Hippocampal formation (tissue), 2 donors: Measurements from ENCODE around the gene CLMP.
"Not testable (repeated sequence)": the region's sequence is repeated elsewhere in the genome, so short reads cannot be mapped to it uniquely, and the experiment has no call there.

Experiments
- DNase-seq, 2 donors: peaks; one replicate each; lab custom pipeline; 2025; lab: John Stamatoyannopoulos, UW

Gene CLMP

DNA sequence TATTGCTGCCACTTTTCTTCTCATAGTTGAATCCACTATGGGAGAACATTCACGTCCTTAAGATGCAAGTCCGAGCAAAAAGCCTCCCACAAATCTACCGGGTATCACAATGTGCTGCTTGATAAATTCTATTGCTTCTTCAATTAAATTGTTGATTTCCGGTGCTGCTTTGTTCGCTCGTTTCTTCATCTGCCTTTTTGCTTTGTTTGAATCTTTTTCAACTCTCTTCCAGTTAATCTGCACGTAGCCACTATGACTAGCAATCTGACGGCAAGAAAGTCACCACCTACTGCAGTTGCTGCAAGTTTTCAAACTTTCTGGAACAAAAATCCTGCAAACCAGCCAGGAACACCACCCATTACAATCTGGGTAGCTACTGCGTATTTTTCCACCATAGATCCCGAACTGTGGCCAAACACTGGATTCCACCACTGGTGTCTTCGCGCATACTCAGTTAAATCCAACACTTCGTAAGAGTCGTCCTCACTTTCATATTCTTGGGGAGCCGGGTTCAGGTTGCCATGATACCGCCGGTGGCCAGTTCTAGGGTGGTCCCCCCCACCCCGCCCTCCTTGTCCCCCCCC lies 59.1 kb downstream of the CLMP start:
- no peak for DNase-seq

DNA sequence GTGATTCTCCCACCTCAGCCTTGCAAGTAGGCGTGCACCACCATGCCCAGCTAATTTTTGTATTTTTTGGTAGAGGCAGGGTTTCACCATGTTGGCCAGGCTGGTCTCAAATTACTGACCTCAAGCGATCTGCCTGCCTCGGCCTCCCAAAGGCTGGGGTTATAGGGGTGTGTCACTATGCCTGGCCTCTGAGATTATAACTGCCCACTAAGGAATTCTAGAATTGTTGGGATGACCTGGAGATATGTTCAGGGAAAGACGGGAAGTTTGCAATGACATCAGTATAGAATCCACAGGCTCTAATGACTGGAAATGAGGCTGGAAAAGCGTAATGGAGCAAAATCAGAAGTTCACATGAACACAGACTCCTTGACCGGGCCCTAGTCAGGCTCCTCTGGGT lies 62.2 kb downstream of the CLMP start:
- DNase-seq, result no peak

DNA sequence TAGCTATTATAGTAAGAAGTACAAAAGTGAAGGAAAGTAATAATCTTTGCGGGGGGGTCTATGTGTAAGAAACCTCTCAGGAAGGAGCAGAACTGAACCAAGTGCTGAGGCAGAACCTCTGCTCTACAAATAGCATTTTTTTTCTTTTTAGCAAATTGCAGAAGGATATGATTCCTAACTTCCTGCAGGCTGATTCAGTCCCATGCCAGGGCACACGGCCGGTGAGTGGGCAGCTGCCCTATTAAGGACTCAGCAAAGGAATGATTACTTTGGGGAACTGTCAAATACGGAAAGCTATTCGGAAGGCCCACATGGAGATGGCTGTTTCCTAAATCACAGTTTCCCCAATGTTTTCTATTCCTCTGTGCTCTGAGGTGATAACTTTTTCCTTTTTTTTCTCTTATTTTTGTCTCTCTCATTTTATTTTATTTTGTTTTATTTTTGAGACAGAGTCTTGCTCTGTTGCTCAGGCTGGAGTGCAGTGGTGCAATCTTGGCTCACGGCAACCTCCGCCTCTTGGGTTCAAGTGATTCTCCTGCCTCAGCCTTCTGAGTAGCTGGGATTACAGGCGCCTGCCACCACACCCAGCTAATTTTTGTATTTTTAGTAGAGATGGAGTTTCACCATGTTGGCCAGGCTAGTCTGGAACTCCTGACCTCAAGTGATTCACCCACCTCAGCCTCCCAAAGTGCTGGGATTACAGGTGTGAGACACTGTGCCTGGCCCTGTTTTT lies 62.8 kb downstream of the CLMP start:
- DNase-seq, result not testable (repeated sequence)

DNA sequence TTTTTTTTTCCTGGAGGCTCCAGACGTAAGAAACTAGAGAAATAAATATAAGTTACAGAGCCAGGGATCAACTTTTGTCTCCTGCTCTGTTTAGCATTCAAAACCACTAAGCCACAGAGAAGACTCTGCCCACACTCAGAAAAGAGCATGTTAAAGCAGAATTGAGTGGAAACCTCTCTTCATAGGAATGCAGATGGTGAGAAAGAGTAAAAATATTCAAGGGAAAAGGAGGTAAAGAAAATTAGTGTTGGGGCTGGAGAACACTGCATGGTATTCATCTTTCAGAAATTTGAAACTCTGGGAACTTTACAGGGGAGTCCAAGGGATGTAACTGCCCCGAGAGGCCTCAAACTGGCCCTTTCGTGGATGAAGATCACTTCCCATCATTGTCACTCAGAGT lies 65.1 kb downstream of the CLMP start:
- no peak for DNase-seq

DNA sequence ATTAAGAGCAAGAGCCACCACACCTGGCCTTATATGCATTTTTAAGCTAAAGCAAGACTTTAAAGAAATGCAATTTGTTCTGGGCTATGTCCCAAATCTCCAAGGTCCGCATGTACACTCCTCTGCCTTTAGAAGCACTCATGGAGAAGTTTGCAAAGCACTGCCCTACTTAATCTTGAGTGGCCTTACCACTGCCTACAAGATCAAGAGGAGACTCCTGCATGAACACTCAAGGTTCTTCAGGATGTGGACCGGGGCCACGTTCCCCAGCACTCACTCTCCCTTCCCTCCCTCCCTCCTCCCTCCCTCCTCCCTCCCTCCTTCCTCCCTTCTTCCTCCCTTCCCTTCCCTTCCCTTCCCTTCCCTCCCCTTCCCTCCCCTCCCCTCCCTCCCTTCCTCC lies 69.9 kb downstream of the CLMP start:
- no peak for DNase-seq

DNA sequence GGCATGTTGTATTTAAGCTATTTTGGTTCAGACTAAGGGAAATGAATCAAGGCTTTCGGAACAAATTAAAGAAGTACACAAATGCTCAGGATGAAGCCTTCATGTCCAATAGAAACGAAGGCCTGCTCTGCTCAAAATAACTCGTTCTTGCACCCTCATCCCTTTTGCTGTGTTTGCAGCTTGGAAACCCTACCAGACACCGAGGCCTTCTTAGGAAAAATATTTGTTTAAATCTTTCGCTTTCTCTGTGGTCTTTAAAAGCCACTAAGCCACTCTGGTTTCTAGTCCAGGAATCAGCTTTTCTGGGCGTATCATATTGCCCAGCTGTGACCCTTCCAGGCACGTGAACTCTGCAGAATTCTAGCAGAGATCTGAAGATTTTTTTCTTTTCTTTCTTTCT lies 72.2 kb downstream of the CLMP start:
- no peak for DNase-seq

DNA sequence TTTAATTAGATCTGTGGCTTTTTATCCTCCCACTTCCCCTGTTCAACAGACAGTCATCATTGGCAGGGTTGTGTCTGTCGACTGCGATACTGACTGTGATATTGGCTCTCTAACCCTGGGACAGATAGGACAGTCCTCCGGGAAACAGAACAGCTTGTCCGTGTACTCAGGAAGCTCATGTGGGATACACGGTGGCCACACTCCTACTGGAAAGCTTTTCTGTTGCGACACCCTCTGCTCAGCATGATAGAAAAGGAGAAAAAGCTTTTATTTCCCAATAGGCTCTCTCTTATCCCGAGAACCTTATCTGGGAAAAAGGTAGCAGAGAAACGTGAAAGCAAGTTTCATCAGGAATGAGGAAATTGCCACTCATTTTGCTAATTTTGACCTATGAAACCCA lies 72.7 kb downstream of the CLMP start:
- no peak for DNase-seq

DNA sequence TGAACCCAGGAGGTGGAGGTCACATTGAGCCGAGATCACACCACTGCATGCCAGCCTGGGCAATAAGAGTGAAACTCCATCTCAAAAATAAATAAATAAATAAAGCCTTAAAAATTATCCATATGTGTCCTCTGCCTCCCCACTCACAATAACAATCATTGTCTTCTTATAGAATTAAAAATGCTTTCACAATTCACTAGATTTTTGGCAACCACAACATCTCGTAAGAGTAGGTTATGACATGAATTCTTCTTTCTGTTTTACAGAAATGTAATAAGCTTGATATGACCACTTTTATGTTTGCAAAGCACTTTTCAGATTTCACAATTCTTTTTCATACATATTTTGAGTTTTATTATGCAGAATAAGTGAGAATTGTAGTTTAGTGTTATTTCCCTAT lies 78.6 kb downstream of the CLMP start:
- no peak for DNase-seq

DNA sequence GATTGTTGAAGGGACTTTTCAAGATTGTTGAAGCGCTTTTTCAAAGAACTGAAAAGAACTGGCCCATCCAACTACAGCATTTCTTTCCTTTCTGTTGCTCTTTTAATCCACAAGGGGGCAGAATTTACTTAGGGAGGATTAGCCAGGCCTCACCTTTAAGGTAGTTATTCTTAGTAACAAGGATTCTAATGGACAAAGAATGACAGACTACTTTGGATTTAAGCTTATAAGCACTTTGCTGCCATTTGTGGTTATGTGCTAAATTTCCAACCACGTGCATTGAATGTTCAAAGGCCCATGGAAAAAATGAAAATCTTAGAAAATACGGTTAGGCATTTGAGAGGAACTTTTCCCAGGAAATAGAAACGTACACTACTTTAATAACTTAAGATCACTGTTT lies 83.6 kb downstream of the CLMP start:
- peak in 1 of 2 donors; percentile 54 for DNase-seq

DNA sequence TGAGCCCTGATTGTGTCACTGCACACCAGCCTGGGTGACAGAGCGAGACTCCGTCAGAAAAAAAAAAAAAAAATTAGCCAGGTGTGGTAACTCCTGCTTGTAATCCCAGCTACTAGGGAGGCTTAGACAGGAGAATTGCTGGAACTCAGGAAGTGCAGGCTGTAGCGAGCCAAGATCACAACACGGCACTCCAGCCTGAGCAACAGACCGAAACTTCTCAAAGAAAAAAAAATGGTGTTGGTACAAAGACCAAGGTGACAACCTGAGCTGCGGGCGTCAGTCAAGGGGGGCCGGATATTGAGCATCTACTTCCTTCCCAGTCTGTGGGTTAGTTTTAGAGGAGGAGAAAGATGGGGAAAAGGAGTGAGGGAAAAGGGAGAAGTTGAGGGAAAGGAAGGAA lies 84.7 kb downstream of the CLMP start:
- no peak for DNase-seq

DNA sequence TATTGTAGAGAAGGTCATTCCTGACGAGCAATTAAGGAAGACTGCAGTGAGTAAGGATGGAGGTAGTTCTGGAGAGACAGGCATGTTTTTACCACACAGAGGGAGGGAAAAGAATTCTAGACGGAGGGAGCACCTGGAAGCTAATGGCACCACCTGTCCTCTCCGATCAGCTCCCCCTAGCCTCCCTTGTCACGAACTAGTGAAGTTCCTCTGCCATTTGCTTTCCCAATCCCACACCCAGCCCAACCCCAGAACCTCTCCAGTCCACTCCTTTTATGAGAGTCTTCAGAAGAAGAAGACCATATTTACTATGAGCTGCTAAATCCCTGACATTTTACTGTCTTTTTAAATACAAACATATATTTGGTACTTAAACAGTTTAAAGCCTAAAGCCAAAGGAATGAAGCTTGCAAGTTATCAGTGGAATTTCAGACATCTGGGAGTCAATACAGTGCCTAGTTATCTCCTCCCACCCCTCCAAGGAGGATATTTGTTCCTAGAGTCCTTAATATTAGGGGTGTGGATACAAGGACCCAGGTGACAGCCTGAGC lies 87.0 kb downstream of the CLMP start:
- DNase-seq, result no peak

DNA sequence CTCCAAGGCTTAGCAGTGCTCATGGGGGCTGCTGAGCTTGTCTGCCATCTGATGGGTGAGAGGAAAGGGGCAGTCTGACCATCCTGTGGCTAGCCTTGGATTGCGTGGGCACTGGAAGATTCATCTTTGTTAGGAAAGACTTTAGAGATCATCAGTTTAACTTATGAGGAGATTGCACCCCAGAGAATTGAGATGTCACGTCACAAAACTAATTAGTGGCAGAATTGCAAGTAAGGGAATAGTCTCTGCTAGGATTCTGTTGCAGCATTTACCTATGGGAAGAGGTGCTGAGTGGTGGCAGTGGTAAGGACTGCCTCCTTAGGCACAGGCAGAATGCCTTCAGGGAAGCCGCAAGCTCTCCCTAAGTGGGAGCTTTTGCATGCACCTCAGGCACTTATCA lies 90.4 kb downstream of the CLMP start:
- DNase-seq, result no peak

DNA sequence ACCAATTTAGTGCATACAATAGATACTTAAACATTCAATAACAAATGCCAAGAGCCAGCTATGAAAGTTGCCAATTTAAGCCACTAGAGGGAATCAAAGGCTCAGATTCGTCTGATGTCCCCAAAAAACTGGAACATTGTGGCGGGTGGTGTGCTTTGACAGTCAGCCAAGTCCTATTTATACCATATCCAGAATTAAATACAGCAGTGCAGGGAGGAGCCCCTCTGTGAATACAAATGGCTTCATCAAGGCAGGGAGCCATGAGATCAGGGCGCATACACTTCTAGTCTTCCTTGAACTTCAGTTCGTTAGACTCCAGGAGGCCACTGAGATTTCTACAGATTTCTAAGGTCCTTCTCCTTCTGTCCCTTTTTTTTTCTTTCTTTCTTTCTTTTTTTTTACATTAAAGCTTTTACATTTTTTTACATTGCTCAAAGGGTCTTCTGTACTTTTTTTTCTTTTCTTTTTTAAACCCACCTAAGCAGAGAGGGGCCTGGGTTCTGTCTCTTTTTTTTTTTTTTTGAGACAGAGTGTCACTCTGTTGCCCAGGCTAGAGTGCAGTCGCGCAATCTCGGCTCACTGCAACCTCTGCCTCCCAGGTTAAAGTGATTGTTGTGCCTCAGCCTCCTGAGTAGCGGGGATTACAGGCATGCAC lies 91.6 kb downstream of the CLMP start:
- DNase-seq, result peak; percentile 22 to 76

DNA sequence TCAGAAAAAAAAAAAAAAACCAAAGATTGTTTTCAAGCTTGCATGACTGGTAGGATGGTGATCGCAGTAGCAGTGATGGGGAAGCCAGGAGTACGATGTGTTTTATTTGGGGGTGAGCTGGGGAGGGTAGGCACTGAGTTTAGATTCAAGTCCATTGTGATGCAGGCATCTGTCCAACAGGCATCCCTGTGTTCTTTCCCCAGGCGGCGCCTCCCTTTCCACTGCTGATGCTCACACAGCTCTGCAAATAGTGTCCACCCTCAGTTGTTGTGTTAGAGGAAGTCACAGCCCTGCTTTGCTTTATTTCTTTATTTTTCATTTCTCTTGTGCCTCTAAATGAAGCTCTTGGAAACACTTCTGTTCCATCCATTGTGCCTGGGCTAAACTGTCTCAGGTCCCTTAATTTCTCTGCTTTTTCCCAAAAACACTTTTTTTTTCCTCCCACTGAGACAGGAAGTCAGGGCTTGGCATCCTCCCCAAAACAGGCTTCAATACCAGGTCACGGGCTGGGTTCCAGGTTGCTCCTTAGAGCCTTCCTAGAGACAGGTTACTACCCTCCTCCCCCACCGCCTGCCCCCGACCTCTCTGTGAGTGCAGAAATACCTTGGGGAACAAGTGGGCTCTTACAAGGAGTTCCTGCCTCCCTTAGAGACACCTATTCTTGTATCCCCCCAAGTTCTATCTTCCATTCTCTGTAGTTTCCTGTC lies 94.5 kb downstream of the CLMP start:
- no peak for DNase-seq

DNA sequence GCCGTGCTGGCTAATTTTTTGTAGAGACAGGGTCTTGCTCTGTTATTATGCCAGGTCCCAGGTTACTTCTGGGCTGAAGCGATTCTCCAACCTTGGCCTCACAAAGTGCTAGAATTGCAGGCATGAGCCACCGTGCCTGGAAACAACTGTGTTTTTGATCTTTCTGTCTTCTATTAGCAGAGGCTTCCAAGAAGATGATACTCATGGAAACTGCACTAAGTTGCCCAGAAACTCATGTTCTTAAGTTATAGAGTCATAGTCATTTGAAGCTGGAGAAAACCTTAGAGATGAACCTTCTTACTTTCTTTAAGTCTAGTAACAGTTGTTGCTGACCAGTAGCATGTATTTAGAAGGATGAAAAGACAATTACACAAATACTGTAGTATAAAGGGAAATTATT lies 96.1 kb downstream of the CLMP start:
- DNase-seq, result no peak

DNA sequence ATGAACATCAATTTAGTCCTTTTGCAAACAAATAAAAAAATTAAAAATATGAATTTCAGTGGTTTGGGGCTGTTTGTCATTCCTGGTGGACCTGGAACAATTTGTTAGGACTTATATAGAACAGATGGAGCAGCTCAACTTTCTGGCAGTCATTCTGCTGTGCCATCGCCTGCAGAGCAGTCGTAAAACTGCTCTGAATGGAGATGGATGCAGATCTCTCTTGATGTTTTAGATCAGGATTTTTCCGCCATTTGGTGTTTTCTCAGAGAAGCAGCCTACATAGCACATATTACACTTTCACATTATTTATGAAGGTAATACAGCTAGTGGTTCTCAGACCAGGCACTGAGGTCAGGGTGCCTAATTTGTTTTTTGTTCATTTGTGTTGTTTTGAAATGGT lies 101.3 kb downstream of the CLMP start:
- no peak for DNase-seq

DNA sequence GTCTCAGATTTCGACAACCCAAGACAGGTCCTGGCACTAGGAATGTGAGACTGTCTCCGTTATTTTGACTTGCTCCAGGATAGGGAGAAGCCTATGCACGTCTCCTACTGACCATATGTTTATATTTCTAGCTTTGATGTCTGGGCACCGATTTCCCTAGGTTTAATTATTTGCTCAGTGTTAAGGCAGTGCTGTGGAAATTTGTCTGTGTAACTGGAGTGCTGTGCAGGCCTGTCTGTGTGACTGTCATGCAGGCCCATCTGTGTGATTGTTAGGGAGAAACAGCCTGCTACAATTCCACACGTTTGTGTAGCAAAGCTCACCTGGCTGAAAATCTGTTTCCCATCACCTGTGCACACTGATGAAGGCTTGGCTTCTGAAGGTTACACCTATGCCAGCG lies 103.5 kb downstream of the CLMP start:
- no peak for DNase-seq

DNA sequence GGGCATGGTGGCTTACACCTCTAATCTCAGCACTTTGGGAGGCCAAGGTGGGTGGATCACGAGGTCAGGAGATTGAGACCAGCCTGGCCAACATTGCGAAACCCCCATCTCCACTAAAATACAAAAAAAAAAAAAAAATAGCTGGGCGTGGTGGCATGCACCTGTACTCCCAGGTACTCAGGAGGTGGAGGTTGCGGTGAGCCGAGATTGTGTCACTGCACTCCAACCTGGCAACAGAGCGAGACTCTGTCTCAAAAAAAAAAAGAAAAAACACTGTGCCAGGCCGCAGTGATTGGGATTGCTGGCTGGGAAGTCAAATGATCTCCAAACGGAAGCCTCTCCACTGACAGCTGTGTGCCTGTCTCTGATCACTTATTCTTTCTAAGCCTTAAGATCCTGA lies 104.9 kb downstream of the CLMP start:
- DNase-seq, result not testable (repeated sequence)

DNA sequence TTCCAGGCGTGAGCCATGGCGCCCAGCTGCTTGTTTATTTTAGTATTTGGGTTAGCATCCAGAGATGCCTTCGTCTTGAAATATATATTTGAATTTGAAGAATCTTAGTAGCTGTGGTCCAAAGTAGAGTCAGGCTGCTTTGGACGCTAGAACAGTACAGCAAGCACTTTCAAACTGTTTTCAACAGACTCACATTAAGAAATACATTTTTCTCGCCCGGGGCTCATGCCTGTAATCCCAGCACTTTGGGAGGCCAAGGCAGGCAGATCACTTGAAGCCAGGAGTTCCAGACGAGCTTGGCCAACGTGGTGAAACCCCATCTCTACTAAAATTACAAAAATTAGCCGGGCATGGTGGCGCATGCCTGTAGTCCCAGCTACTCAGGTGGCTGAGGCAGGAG lies 106.2 kb downstream of the CLMP start:
- DNase-seq, result not testable (repeated sequence)

DNA sequence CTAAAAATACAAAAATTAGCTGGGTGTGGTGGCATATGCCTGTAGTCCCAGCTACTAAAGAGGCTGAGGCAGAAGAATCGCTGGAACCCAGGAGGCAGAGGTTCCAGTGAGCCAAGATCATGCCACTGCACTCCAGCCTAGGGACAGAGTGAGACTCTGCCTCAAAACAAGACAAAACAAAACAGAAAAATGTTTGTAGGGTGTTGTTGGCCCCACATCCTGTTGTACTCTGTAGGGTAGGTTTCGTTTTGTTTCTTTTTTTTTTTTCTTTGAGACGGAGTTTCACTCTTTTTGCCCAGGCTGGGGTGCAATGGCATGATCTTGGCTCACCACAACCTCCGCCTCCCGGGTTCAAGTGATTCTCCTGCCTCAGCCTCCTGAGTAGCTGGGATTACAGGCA lies 107.4 kb downstream of the CLMP start:
- not testable (repeated sequence) for DNase-seq

DNA sequence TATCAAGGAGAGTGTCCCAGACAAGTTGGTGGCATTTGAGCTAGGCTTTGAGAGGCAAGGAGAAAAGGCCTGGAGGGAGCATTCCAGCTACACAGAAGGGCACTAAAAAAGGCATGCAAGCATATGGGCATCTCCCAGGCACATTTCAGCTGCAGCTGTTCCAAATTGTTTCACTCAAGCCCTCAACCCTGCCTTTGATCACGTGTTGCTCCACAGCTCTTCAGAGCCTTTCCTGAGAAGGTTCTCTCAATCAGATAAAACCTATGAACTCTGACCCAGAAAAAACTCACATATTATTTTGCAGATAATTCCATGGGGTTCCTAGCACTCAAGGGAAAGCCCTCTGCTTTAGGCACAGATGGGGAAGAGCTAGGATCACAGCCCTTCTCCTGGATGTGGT lies 108.7 kb downstream of the CLMP start:
- no peak for DNase-seq

DNA sequence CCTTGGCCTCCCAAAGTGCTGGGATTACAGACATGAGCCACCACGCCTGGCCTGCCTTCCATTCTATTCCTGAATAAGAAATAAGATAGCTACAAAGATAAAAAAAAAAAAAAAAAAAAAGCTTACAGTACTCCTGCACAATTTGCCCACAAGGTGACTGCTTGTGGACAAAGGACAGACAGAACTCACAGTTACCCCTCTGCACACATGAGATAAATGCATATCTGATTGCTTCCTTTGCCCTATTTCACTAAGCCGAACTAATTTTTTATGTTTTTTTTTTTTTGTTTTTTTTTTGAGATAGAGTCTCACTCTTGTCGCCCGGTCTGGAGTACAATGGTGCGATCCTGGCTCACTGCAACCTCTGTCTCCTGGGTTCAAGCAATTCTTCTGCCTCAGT lies 109.6 kb downstream of the CLMP start:
- DNase-seq, result no peak

DNA sequence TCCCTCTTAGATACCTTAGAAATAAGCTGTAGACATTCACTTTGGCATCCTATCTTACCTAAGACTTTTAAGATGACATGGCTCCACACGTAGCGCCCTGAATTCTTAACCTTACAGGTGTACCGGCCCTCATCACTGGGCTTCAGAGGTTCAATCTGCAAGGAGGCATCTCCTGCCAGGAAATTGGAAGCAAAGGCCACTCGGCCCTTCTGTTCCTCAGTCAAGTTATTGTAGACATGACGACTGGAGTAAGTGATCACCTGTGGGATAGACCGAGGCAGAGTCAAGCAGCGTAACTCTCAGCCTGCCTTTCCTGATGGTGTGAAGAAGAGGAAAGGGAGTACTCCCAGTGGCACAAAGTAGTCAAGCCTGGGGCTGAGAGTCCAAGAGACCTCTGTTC lies 110.6 kb downstream of the CLMP start:
- no peak for DNase-seq
